PFSK-1 (cell line): Measurements from ENCODE around the gene POC5.

ENCODE experiments used
- FOXP2 ChIP-seq: optimal IDR thresholded peaks from 2 replicates; pipeline ENCODE3; 2011; ENCODE audit warnings: borderline replicate concordance, control low read depth, inconsistent platforms; ENCODE audit not compliant: insufficient read depth; ENCODE audit errors: extremely low read length, extremely low read depth
- POLR2AphosphoS5 ChIP-seq: IDR thresholded peaks from 2 replicates; pipeline ENCODE4 v1.6.1; 2012; ENCODE audit warnings: low read depth, mild to moderate bottlenecking, control low read depth, low read length, moderate library complexity
- REST ChIP-seq, 2 experiments: IDR thresholded peaks; 2 replicates each; pipeline versions ENCODE4 v1.6.1 to v1.8.0; 2011 to 2012; ENCODE audit warnings: low read depth in 2 of 2, low read length in 2 of 2, control low read depth in 1 of 2, inconsistent platforms in 1 of 2, mild to moderate bottlenecking in 1 of 2, moderate library complexity in 1 of 2; ENCODE audit not compliant: insufficient read depth in 1 of 2
- SIN3A ChIP-seq: IDR thresholded peaks from 2 replicates; pipeline ENCODE4 v1.6.1; 2012; ENCODE audit warnings: mild to moderate bottlenecking, low read length, moderate library complexity, borderline replicate concordance; ENCODE audit not compliant: insufficient read depth
- TAF1 ChIP-seq: IDR thresholded peaks from 2 replicates; pipeline ENCODE4 v1.6.1; 2012; ENCODE audit warnings: low read length, control low read depth, borderline replicate concordance; ENCODE audit not compliant: insufficient read depth

POC5 gene

GRCh38 chr5:75630875-75631274, 86.4 kb downstream of the POC5 start:
- no peak for TF ChIP-seq REST (IDR thresholded peaks at IDR 0.05; ENCODE audit: insufficient read depth in 1 of 2, low read depth in 2 of 2, low read length in 2 of 2)
- no peak for TF ChIP-seq SIN3A
- TF ChIP-seq POLR2AphosphoS5: no peak
- no peak for TF ChIP-seq FOXP2
- TF ChIP-seq TAF1: no peak

- no peak for TF ChIP-seq SIN3A
- no peak for TF ChIP-seq TAF1
- TF ChIP-seq FOXP2: no peak
- TF ChIP-seq REST (IDR thresholded peaks at IDR 0.05; ENCODE audit: insufficient read depth in 1 of 2, low read depth in 2 of 2, low read length in 2 of 2): no peak
- TF ChIP-seq POLR2AphosphoS5: no peak
These were observed 89.4 kb downstream of the POC5 start for GRCh38 chr5:75627801-75628200.

- TF ChIP-seq REST (IDR thresholded peaks at IDR 0.05; ENCODE audit: insufficient read depth in 1 of 2, low read depth in 2 of 2, low read length in 2 of 2): no peak
- no peak for TF ChIP-seq POLR2AphosphoS5
- no peak for TF ChIP-seq FOXP2
- no peak for TF ChIP-seq SIN3A
- no peak for TF ChIP-seq TAF1
These were observed 90.3 kb downstream of the POC5 start for GRCh38 chr5:75626959-75627358.
